Left ventricle myocardium superior (tissue), 1 donor: ENCODE measurements around the gene IFITM1. TPM values are rescaled to one million over a fixed set of nuclear protein-coding genes. Genes with fewer than 3 reads are reported as not detected.
A peak's percentile ranks its signal among the peaks of the same experiment; 100 is the strongest.
"Not testable (repeated sequence)": the region's sequence is repeated elsewhere in the genome, so short reads cannot be mapped to it uniquely, and the experiment has no call there.

Experiments
- ATAC-seq: fragments of 200-7000 bp; cut with Tn5 transposase; one replicate; pipeline ENCODE4 v1.9.1; 2020; ENCODE audit warnings: mild to moderate bottlenecking, moderate library complexity
- DNase-seq: peaks from one replicate; pipeline ENCODE4 v3.0.0-alpha.2; 2020
- intact Hi-C: fragments of 100-400 bp; cut with micrococcal nuclease; formaldehyde crosslinking; loops from one replicate; pipeline ENCODE4 v1.11.0; 2022
- long read RNA-seq: library from polyadenylated mRNA; unstranded; transcript quantifications from one replicate; pipeline ENCODE4 v2.0.0, GENCODE V29; 2021
- total RNA-seq: library from RNA; stranded (reverse); fragmentation: NEBNext Ultra II Directional; extraction: Animal tissue kit (Norgen Biotek cat#: 25700); gene quantifications from one replicate; pipeline ENCODE4 v1.2.1, GENCODE V29; 2021
- donor health status: DM: no; HTN: yes; CAD: no; lungs with severe emphysema.

IFITM1 gene
- 101 TPM for total RNA-seq
- long read RNA-seq, transcript IFITM1-202 (2 exons, 855 nt) = major isoform, 90 of 96 reads
- long read RNA-seq, partial matches to known transcripts = 0 of 96 reads
- long read RNA-seq, other reads (novel, unspliced or antisense) = 6 of 96 reads

DNA sequence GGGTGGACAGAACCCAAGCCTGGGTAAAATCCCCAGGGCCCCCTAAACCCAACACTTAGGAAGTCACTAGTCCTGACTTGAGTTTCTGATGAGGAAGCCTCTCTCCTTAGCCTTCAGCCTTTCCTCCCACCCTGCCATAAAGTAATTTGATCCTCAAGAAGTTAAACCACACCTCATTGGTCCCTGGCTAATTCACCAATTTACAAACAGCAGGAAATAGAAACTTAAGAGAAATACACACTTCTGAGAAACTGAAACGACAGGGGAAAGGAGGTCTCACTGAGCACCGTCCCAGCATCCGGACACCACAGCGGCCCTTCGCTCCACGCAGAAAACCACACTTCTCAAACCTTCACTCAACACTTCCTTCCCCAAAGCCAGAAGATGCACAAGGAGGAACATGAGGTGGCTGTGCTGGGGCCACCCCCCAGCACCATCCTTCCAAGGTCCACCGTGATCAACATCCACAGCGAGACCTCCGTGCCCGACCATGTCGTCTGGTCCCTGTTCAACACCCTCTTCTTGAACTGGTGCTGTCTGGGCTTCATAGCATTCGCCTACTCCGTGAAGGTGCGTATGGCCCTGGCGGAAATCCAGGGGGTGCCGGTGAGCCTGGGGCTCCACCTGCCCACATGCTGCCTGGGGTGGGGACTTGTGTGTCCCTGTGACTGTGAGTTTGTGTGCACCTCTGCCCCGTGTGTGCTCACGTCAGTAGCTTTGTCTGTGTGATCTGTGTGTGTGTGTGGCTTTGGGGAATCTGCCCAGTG, at the start of gene IFITM1:
IFITM1 (plus strand) TSS at position 254 of the 767 bp plus-strand sequence; CDS start at position 385, 131 bp downstream.
- intact Hi-C loops = no loop called here
- DNase-seq = peak; percentile 42
- peak; percentile 29 for ATAC-seq

DNA sequence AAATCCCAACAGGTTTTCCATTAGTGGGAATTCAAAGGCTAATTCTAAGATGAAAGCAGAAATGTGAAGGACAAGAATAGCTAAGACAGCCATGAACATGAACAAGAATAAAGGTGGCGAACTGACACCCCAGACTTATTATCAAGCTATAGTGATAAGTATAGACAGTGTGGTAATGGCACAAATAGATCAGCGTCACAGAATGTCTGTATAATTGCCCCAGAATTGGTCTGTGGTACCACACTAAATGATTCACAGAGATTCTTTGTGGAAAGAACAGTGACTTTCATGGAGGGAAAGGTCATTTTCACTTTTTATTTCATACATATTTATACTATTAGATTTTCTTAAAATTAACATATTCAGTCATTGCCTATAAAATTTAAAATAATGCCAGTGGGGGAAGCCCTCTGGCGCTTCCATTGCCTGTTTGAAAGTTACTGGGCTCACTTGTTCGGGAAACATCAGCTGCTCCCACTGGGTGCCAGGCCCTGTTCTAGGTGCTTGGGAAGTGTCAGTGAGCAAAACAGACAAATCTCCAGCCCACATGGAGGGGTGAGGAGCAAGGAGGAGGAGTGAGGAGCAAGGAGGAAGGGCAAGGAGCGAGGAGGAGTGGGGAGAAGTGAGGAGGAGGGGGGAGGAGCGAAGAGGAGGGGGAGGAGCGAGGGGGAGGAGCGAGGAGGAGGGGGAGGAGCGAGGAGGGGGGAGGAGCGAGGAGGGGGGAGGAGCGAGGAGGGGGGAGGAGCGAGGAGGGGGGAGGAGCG, 47.0 kb upstream of the IFITM1 start:
- DNase-seq (no peak), ATAC-seq (peak; percentile 30)
- intact Hi-C loops = no loop called here

DNA sequence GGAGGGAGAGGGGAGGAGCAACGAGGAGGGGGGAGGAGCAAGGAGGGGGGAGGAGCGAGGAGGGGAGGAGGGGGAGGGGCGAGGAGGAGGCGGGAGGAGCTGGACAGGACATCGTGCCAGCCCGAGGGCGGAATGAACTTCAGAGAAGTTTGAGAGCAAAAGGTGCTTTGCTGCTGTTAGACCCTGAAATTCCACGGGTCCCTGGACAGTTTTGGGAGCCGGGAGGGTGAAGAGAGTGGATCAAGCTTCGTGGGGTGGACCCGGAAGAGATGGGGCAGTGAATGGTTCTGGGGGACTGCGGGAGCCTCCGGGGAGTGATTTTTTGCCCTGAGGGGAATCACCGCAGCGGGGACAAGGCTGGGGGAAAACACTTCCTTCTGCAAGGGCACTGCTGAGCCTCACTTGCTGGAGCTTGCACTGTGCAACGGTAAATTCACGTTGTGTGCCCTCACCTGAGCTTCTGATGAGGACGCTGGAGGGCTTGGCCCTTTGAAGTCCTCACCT, 46.3 kb upstream of the IFITM1 start:
- intact Hi-C loops = no loop called here
- DNase-seq (peak; percentile 62), ATAC-seq (peak; percentile 51)

DNA sequence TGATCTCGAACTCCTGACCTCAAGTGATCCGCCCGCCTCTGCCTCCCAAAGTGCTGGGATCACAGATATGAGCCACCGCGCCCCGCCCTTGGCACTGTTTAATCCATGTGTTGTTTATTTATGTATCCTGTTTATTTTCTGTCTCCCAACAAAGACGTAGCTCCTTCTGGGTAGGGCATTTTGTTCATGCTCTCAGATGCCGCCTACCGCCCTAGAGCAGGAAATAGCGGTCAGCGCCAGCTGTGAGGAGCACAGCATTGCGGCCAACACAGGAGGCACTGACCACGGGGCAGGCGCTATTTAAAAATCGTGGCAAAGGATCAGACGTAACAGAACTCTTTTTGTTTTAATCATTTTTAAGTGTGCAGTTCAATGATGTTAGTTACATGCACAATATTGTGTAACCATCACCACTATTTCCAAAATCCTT, 45.1 kb upstream of the IFITM1 start:
- intact Hi-C loops = not testable (repeated sequence)
- DNase-seq = peak; percentile 69
- peak; percentile 82 for ATAC-seq

DNA sequence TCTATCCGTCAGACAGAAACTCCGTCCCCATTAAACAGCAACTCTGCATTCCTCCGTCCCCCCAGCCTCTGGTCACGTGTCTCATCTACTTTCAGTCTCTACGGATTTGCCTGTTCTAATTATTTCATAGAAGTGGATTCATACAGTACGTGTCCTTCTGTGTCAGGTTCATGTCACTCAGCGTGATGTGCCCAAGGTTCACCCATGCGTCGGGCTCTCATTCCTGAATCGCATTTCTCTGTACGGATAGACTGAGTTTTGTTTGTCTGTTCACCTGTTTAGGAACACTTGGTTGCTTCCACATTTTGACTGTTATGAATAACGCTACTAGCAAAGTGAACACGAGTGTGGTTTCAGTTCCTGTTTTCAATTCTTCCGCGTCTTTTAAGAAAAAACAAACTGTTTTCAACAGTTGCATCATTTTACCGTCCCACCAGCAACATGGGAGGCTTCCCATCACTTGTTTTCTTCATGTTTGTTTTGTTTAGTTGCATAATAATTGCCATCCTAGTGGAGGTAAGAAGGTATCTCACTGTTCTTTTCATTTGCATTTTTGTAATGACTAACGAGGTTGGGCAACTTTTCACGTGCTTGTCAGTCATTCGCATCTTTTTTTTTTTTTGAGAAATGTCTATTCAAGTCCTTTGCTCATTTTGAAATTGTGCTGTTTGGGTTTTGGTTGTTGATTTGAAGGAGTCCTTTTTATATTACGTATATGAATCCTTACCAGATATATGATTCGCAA, 44.5 kb upstream of the IFITM1 start:
- intact Hi-C loops = no loop called here
- no peak for DNase-seq
- ATAC-seq = peak; percentile 47

DNA sequence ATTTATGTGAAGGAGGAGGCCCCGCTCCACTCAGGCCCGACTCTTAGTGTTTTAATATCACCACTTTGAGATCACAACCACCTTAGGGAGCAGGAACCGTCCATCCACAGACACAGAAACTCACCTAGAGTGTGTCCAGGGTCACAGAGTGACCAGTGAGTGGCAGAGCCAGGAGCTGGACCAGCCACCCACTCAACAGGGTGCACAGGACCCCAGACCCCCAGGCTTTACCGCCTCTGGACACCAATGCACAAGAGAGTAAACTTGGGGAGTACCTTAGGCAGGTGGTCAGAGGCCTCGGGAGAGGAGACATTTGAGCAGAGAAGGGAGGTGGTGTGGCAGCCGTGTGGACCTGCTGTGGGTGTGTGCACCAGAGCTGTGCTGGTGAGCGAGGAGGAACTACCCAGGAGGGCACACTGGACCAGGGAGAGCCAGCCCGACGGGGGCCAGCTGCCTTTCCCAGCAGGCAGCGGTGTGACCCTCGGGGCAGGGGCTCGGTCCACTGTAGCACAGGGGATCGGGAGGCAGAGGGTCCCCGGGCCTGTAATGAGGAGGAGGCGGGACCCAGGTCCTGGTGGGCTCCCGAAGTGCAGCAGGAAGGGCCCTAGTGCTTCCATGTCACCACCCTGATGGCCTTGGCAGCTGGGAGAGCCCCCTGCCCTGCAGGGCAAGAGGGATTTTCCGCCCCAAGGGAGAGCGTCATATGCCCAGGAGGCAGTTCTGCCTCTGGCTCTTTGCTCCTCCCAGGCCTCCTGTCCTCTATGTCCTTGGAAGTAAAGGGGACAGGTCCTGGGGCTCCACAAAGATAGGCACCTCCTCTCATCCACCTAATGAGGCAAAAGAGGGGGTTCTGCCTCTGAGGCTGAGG, 43.2 kb upstream of the IFITM1 start:
- DNase-seq = no peak
- ATAC-seq = no peak
- intact Hi-C loops = no loop called here

DNA sequence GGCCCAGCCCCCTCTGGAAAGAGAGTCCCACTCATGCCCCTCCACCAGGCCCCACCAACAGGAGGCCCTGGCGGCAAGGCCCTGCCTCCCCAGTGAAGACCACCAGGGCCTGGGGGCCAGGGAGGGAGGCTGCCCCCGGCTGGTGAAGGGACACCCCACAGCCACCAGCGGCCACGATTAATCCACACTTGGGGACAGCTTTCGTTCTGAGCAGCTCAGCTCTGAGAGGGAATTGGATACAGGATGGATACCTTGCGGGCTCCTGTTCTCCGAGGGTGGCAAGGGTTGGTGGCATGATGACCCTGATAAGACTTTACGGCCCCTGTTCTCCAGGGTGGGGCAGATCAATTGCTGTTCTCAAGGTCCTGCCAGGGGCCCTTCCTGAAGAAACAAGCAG, 42.5 kb upstream of the IFITM1 start:
- DNase-seq (no peak), ATAC-seq (no peak)
- intact Hi-C loops = no loop called here

DNA sequence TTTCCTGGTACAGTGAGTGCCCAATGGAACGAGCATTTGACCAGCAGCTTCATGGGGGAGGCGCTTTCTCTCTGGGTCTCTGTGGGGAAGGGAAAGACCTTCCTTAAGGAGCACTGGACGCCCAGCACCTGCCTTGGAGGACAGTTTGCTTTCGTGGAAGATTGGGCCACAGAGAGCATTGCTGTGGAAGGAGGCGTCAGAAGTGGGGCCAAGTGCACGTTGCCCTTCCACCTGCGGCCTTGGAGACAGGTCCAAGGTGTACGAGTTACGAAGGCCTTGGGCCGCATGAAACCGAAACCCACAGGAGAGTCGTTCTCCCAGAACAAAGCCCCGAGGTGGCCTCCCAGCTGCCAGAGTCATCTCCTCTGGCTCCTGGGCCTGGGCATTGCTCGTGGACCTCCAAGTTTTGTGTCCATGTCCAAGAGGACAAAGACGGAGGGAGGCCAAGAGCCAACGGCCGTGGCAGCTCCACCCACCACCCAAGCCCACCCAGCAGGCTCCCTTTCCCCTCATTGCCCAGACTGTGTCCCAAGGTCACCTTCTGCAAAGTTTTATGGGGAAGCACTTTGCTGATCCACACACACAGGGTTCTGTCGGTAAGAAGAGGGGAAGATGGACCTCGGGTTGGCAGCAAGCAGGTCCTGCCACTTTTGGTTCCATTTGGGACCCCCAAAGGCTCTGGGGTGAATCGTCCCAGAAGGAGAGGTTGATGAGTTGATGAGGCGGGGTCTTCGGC, 41.5 kb upstream of the IFITM1 start:
- DNase-seq (no peak), ATAC-seq (no peak)
- intact Hi-C loops = no loop called here

DNA sequence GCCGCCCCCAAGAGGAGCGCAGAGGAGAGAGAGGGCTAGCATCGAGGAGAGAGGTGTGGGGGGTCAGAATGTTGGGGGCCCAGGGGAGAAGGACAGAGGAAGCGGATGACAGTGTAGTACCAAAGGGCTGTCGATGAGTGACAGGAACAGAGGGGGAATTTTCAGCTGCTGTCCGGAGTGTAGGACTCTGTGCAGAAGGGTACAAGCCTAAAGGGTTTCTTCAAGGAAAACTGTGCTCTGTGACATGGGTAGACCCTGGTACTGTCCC, 41.0 kb upstream of the IFITM1 start:
- intact Hi-C loops = no loop called here
- DNase-seq (no peak), ATAC-seq (no peak)

DNA sequence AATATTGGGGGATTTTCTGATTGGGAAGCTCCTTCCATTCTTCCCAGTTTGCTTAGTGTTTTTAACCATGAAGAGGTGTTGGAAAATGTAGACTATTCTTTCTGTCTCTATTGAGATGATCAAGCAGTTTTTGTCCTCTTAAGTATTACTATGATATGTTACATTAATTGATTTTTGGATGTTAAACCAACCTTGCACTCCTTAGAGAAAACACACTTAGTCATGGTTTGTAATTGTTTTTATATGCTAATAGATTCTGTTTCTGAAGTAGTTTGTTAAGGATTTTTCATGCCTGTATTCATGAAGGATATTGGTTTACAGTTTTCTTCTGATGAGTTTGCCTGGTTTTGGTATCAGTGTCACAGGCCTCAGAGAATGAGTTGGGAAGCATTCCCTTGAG, 37.6 kb upstream of the IFITM1 start:
- intact Hi-C loops = no loop called here
- ATAC-seq = no peak

DNA sequence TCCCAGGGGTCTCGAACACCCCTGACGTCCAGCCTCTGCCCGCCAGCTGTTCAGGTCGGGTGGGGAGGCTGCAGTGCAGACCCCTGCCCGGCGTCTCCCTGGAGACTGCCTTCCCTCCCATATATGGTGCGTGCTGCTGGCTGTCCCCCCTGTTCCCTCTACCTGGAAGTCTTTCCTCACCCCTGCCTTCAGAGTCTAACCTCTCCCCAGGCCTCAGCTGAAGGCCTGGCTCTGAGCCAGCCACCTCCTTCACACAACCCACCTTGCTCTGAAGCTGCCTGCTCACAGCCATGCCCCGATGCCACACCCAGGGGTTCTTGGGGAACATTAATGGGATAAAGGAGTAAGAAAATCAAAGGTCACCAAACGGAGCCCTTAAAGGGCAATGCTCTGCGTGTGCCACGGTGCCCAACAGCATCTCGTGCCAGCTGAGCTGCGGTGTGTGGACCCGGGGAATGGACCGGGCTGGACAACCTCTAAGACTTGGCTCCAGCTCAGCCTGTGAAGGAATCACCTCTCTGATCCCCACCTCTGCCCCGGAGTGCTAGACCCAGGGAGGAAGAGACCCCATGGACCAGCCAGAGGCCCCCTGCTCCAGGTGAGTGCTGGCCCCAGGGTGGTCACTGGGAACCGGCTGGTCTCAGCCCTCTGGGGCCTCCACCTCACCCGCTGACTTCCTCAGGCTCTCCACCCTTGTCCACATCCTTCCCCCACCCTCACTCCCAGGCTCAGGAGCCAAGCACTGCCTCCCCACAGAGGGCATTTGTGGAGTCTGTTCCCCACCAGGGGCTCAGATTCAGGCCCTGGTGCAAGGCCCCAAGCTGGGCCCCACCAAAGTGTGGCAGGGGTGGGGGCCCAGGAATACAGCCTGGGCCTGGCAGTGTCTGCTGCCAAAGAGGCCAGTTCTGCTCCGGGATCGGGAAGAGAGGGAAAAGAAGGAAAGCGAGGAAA, 35.6 kb upstream of the IFITM1 start, which contains the start of gene NLRP6:
NLRP6 (plus strand) TSS at position 407 of the 951 bp plus-strand sequence; CDS start at position 570, 163 bp downstream.
- ATAC-seq (no peak), DNase-seq (no peak)
- intact Hi-C loops = no loop called here

More for the DNA sequence above, 37.6 kb upstream of the IFITM1 start:
- no peak for DNase-seq

DNA sequence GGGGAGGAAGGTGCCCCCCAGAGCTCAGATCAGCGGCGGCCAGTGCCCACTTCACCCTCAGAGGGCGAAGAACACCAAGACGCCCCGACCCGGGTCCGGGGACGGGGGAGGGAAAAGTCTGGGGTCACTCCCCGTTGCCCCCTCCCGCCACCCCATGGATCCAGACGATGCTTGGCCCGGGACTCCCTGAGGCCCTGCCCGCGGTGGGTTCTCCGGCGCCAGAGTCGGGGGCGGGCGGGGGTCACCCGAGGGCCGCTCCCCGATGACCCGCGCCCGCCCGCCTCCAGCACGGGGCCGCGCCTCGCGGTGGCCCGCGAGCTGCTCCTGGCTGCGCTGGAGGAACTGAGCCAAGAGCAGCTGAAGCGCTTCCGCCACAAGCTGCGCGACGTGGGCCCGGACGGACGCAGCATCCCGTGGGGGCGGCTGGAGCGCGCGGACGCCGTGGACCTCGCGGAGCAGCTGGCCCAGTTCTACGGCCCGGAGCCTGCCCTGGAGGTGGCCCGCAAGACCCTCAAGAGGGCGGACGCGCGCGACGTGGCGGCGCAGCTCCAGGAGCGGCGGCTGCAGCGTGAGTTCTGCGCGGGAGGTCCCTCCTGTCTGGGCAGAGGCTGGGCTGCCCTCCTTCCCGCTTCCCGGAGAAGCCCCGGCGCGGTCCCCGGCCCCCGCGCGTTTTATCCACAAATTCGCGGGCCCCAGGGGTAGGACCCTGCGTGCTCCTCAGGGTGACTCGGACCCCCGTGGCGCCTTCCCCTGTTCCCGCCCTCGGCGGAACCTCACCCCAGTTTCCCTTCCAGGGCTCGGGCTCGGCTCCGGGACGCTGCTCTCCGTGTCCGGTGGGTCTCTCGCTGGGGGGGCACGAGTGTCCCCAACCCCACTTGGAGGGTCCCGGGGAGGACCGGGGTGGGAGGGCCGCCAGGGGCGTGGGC, 34.5 kb upstream of the IFITM1 start:
- peak; percentile 48 for ATAC-seq
- intact Hi-C loops = no loop called here
- DNase-seq = peak; percentile 41

DNA sequence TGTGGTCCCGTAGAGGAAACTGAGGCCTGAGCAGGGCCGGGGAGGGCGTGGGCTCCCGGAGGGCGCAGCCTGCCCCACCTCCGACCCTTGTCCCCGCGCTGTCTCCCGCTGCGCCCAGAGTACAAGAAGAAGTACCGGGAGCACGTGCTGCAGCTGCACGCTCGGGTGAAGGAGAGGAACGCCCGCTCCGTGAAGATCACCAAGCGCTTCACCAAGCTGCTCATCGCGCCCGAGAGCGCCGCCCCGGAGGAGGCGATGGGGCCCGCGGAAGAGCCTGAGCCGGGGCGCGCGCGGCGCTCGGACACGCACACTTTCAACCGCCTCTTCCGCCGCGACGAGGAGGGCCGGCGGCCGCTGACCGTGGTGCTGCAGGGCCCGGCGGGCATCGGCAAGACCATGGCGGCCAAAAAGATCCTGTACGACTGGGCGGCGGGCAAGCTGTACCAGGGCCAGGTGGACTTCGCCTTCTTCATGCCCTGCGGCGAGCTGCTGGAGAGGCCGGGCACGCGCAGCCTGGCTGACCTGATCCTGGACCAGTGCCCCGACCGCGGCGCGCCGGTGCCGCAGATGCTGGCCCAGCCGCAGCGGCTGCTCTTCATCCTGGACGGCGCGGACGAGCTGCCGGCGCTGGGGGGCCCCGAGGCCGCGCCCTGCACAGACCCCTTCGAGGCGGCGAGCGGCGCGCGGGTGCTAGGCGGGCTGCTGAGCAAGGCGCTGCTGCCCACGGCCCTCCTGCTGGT, 33.7 kb upstream of the IFITM1 start:
- intact Hi-C loops = no loop called here
- ATAC-seq (peak; percentile 48), DNase-seq (peak; percentile 52)

DNA sequence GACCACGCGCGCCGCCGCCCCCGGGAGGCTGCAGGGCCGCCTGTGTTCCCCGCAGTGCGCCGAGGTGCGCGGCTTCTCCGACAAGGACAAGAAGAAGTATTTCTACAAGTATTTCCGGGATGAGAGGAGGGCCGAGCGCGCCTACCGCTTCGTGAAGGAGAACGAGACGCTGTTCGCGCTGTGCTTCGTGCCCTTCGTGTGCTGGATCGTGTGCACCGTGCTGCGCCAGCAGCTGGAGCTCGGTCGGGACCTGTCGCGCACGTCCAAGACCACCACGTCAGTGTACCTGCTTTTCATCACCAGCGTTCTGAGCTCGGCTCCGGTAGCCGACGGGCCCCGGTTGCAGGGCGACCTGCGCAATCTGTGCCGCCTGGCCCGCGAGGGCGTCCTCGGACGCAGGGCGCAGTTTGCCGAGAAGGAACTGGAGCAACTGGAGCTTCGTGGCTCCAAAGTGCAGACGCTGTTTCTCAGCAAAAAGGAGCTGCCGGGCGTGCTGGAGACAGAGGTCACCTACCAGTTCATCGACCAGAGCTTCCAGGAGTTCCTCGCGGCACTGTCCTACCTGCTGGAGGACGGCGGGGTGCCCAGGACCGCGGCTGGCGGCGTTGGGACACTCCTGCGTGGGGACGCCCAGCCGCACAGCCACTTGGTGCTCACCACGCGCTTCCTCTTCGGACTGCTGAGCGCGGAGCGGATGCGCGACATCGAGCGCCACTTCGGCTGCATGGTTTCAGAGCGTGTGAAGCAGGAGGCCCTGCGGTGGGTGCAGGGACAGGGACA, 32.9 kb upstream of the IFITM1 start:
- intact Hi-C loops = no loop called here
- DNase-seq (peak; percentile 30), ATAC-seq (no peak)
